Neuronal stem cell (in vitro differentiated cells): ENCODE measurements around the gene P4HB.

Experiments used
- DNase-seq: peaks from one replicate; pipeline ENCODE4 v3.0.0-alpha.2; 2013; ENCODE audit warnings: low spot score
- H2AFZ ChIP-seq: one replicate; pipeline ENCODE4 v1.6.1; 2013; ENCODE audit warnings: mild to moderate bottlenecking, low read length, inconsistent platforms
- H2AK5ac ChIP-seq: 2 replicates; pipeline ENCODE4 v1.6.1; 2013; ENCODE audit warnings: low read depth, mild to moderate bottlenecking, inconsistent platforms, low read length, moderate library complexity, mixed read lengths
- H2BK120ac ChIP-seq: 2 replicates; pipeline ENCODE4 v1.6.1; 2013; ENCODE audit warnings: low read depth, mild to moderate bottlenecking, inconsistent platforms, low read length, moderate library complexity, mixed read lengths
- H2BK12ac ChIP-seq: one replicate; pipeline ENCODE4 v1.6.1; 2013; ENCODE audit warnings: low read length, inconsistent platforms
- H2BK15ac ChIP-seq: 2 replicates; pipeline ENCODE4 v1.6.1; 2013; ENCODE audit warnings: mild to moderate bottlenecking, low read length, inconsistent platforms, mixed read lengths
- H2BK5ac ChIP-seq: one replicate; pipeline ENCODE4 v1.6.1; 2013; ENCODE audit warnings: inconsistent platforms, mild to moderate bottlenecking, low read length, moderate library complexity
- H3K14ac ChIP-seq: one replicate; pipeline ENCODE4 v1.6.1; 2013; ENCODE audit warnings: low read length, inconsistent platforms
- H3K18ac ChIP-seq: 2 replicates; pipeline ENCODE4 v1.6.1; 2013; ENCODE audit warnings: low read length, inconsistent platforms
- H3K23ac ChIP-seq: 2 replicates; pipeline ENCODE4 v1.6.1; 2013; ENCODE audit warnings: low read depth, mild to moderate bottlenecking, mixed read lengths, low read length, inconsistent platforms; ENCODE audit not compliant: poor library complexity
- H3K27ac ChIP-seq: replicated peaks from 3 replicates; pipeline ENCODE4 v1.5.1; 2013; ENCODE audit warnings: low read length, inconsistent platforms
- H3K27me3 ChIP-seq, 3 experiments: 2 replicates each; pipeline ENCODE4 v1.6.1; 2013; ENCODE audit warnings: low read length in 3 of 3, mild to moderate bottlenecking in 2 of 3, inconsistent platforms in 1 of 3, low read depth in 1 of 3, mixed read lengths in 1 of 3, moderate library complexity in 1 of 3; ENCODE audit not compliant: control insufficient read depth in 3 of 3, insufficient read depth in 3 of 3
- H3K36me3 ChIP-seq, 2 donors: replicated peaks in 1 of 2; 2 replicates each; pipeline ENCODE4 v1.6.1; 2013; ENCODE audit warnings: low read length in 2 of 2; ENCODE audit not compliant: control insufficient read depth in 2 of 2, insufficient read depth in 2 of 2
- H3K4ac ChIP-seq: 2 replicates; pipeline ENCODE4 v1.6.1; 2013; ENCODE audit warnings: inconsistent platforms, mild to moderate bottlenecking, low read length, moderate library complexity
- H3K4me1 ChIP-seq, 2 donors: 1 replicate in 1 of 2; 2 replicates in 1 of 2; pipeline ENCODE4 v1.6.1; 2013; ENCODE audit warnings: low read length in 2 of 2, low read depth in 1 of 2; ENCODE audit not compliant: control insufficient read depth in 2 of 2, insufficient read depth in 1 of 2
- H3K4me2 ChIP-seq: one replicate; pipeline ENCODE4 v1.6.1; 2013; ENCODE audit warnings: mild to moderate bottlenecking, low read length, inconsistent platforms; ENCODE audit not compliant: insufficient read depth, poor library complexity, severe bottlenecking
- H3K4me3 ChIP-seq, 2 donors: 2 replicates each; pipeline ENCODE4 v1.5.1; 2013; ENCODE audit warnings: low read length in 2 of 2, mild to moderate bottlenecking in 2 of 2, inconsistent platforms in 1 of 2, moderate library complexity in 1 of 2
- H3K79me1 ChIP-seq: one replicate; pipeline ENCODE4 v1.6.1; 2013; ENCODE audit warnings: low read depth, mild to moderate bottlenecking, inconsistent platforms, low read length, moderate library complexity
- H3K9ac ChIP-seq: one replicate; pipeline ENCODE4 v1.6.1; 2013; ENCODE audit warnings: mild to moderate bottlenecking, low read depth, low read length, inconsistent platforms; ENCODE audit not compliant: poor library complexity
- H3K9me3 ChIP-seq, 2 donors: replicated peaks in 1 of 2; 2 replicates each; pipeline versions ENCODE3 to v1.6.1; 2013; ENCODE audit warnings: low read length in 2 of 2, mild to moderate bottlenecking in 2 of 2, inconsistent platforms in 1 of 2, low read depth in 1 of 2, mixed read lengths in 1 of 2, moderate library complexity in 1 of 2; ENCODE audit not compliant: control insufficient read depth in 2 of 2, insufficient read depth in 1 of 2
- H4K8ac ChIP-seq: one replicate; pipeline ENCODE4 v1.6.1; 2013; ENCODE audit warnings: low read depth, mild to moderate bottlenecking, inconsistent platforms, low read length, moderate library complexity
- H4K91ac ChIP-seq: one replicate; pipeline ENCODE4 v1.6.1; 2013; ENCODE audit warnings: low read length, low read depth, mild to moderate bottlenecking, inconsistent platforms; ENCODE audit not compliant: poor library complexity
- WGBS, 2 donors: extraction: QIAGEN DNeasy Blood & Tissue Kit; methylation state at CpG; one replicate each; pipeline ENCODE4 v1.1.7; 2013; ENCODE audit warnings: missing lambda C conversion rate in 2 of 2, mixed read lengths in 1 of 2; ENCODE audit not compliant: insufficient read length in 2 of 2, insufficient replicate concordance in 1 of 2; ENCODE audit errors: extremely low coverage in 2 of 2; 5-methylcytosine and 5-hydroxymethylcytosine counted together

Gene P4HB

GRCh38 chr17:81877569-81877968 is 17.2 kb upstream of the P4HB start:
- H3K14ac ChIP-seq = no peak overlapping the region
- no peak overlapping the region for H3K4ac ChIP-seq
- H3K27ac ChIP-seq = no peak overlapping the region
- no peaks in the 10 kb centered on the region for H3K27me3 ChIP-seq
- WGBS, 2 donors = no CpG with 5 or more reads among the region's 5 CpGs
- no peak overlapping the region for H3K9ac ChIP-seq
- peaks cover 3% of the 10 kb centered on the region for H3K79me1 ChIP-seq
- no peak overlapping the region for H3K4me2 ChIP-seq
- H2BK15ac ChIP-seq = no peak overlapping the region
- H4K91ac ChIP-seq = no peak overlapping the region
- no peak overlapping the region for H2BK12ac ChIP-seq
- H2AK5ac ChIP-seq = no peak overlapping the region
- no peak for DNase-seq
- no peak overlapping the region for H3K18ac ChIP-seq
- no peak overlapping the region for H4K8ac ChIP-seq
- peak overlapping the region; percentile 66 for H2BK5ac ChIP-seq
- H3K4me1 ChIP-seq = no peaks in the 10 kb centered on the region
- H3K23ac ChIP-seq = no peak overlapping the region
- no peak overlapping the region for H2BK120ac ChIP-seq
- no peak overlapping the region for H3K4me3 ChIP-seq
- peaks cover 0 to 5% of the 10 kb centered on the region in 2 donors for H3K9me3 ChIP-seq
- peaks cover 6 to 53% of the 10 kb centered on the region in 2 donors for H3K36me3 ChIP-seq
- H2AFZ ChIP-seq = no peak overlapping the region

GRCh38 chr17:81871387-81872230 is 11.3 kb upstream of the P4HB start:
- no CpG with 5 or more reads among the region's 86 CpGs for WGBS, 2 donors
- Histone ChIP-seq H3K4me2 (peak overlapping the region; percentile 84), H3K79me1 (peaks cover 21% of the 10 kb centered on the region), H2BK12ac (peak overlapping the region; percentile 30), H2BK15ac (peak overlapping the region; percentile 95), H3K27me3 (no peaks in the 10 kb centered on the region), H2AK5ac (peak overlapping the region; percentile 100), H3K27ac (peak overlapping the region; percentile 76), H2AFZ (peak overlapping the region; percentile 87), H3K9ac (peak overlapping the region; percentile 100), H3K4ac (peak overlapping the region; percentile 100), H3K4me1 (peaks cover 17 to 20% of the 10 kb centered on the region in 2 donors), H4K8ac (peak overlapping the region; percentile 100), H3K18ac (peak overlapping the region; percentile 100), H2BK120ac (no peak overlapping the region), H3K4me3 (peak overlapping the region; percentile 94 to 95), H3K23ac (peak overlapping the region; percentile 99), H2BK5ac (peak overlapping the region; percentile 94), H3K36me3 (peaks cover 15 to 38% of the 10 kb centered on the region in 2 donors), H4K91ac (peak overlapping the region; percentile 99), H3K14ac (peak overlapping the region; percentile 100), H3K9me3 (peaks cover 0 to 1% of the 10 kb centered on the region in 2 donors)
- peak; percentile 81 for DNase-seq

GRCh38 chr17:81870981-81871386 is 10.6 kb upstream of the P4HB start, which contains the start of gene ARHGDIA:
Gene ARHGDIA (minus strand): TSS chr17:81871337. CDS start chr17:81869930, 1,407 bp downstream.
- Histone ChIP-seq H2AK5ac (peak within 1 kb of the TSS; percentile 100), H3K9me3 (peaks cover 0 to 1% of the 10 kb centered on the region in 2 donors), H3K4ac (peak within 1 kb of the TSS; percentile 100), H3K9ac (peak within 1 kb of the TSS; percentile 100), H2BK120ac (no peak within 1 kb of the TSS), H4K8ac (peak within 1 kb of the TSS; percentile 100), H2BK15ac (peak within 1 kb of the TSS; percentile 95), H3K27me3 (no peaks in the 10 kb centered on the region), H2BK12ac (peak within 1 kb of the TSS; percentile 30), H3K18ac (peak within 1 kb of the TSS; percentile 100), H3K79me1 (peaks cover 25% of the 10 kb centered on the region), H2BK5ac (peak within 1 kb of the TSS; percentile 94), H3K36me3 (peaks cover 17 to 42% of the 10 kb centered on the region in 2 donors), H4K91ac (peak within 1 kb of the TSS; percentile 99), H3K4me3 (peak within 1 kb of the TSS; percentile 94 to 95), H2AFZ (peak within 1 kb of the TSS; percentile 87), H3K4me1 (peaks cover 17 to 20% of the 10 kb centered on the region in 2 donors), H3K27ac (peak within 1 kb of the TSS; percentile 76), H3K23ac (peak within 1 kb of the TSS; percentile 99), H3K14ac (peak within 1 kb of the TSS; percentile 100), H3K4me2 (peak within 1 kb of the TSS; percentile 90)
- DNase-seq = no peak
- WGBS, 2 donors = no CpG with 5 or more reads among the region's 64 CpGs
